K562 (cell line): ENCODE data around the gene RAB3C.

ENCODE experiments used
- CHD7 ChIP-seq: fragments of 200-600 bp; sonication (generic); IDR thresholded peaks from one replicate; pipeline ENCODE4 v1.6.1; 2012; ENCODE audit warnings: mild to moderate bottlenecking, low read depth, low read length, inconsistent platforms
- CTCF ChIP-seq, 3 experiments: IDR thresholded peaks in 2 of 3; conservative IDR thresholded peaks in 1 of 3; 2 replicates each; pipeline ENCODE4 v1.5.1; 2011 to 2012; ENCODE audit warnings: low read length in 3 of 3, mild to moderate bottlenecking in 3 of 3, control low read depth in 2 of 3, improper control_type of control experiment in 1 of 3, inconsistent platforms in 1 of 3, low read depth in 1 of 3, mixed read lengths in 1 of 3, moderate library complexity in 1 of 3; ENCODE audit not compliant: insufficient read depth in 2 of 3
- EGR1 ChIP-seq: fragments of 450-650 bp; conservative IDR thresholded peaks from 2 replicates; pipeline ENCODE4 v1.6.1; 2017; ENCODE audit warnings: mild to moderate bottlenecking
- ESRRB ChIP-seq: fragments of 250-450 bp; sonication (Bioruptor Pico); IDR thresholded peaks from 2 replicates; pipeline ENCODE4 v1.5.0; 2020; ENCODE audit warnings: mild to moderate bottlenecking, moderate library complexity, borderline replicate concordance
- L3MBTL2 ChIP-seq: fragments of 450-650 bp; IDR thresholded peaks from 2 replicates; pipeline ENCODE4 v1.6.1; 2016; ENCODE audit warnings: mild to moderate bottlenecking, moderate library complexity
- MTA3 ChIP-seq: fragments of 450-650 bp; formaldehyde crosslinking; IDR thresholded peaks from 2 replicates; pipeline ENCODE4 v1.6.1; 2017; ENCODE audit warnings: mild to moderate bottlenecking, borderline replicate concordance
- NFE2L1 ChIP-seq: fragments of 450-650 bp; IDR thresholded peaks from 2 replicates; pipeline ENCODE4 v1.6.1; 2016; ENCODE audit warnings: missing genetic modification characterization, low read depth, mild to moderate bottlenecking, missing compliant biosample characterization, moderate library complexity, borderline replicate concordance
- POLR2A ChIP-seq: fragments of 450-650 bp; conservative IDR thresholded peaks from 2 replicates; pipeline ENCODE4 v1.6.1; 2016
- RAD21 ChIP-seq, 2 experiments: fragments of 250-450 bp in 1 of 2; fragments of 450-650 bp in 1 of 2; sonication (Bioruptor Pico) in 1 of 2; formaldehyde crosslinking in 1 of 2; IDR thresholded peaks in 1 of 2; conservative IDR thresholded peaks in 1 of 2; 2 replicates each; pipeline versions ENCODE4 v1.4.0 to v1.8.0; 2020 to 2022; ENCODE audit warnings: mild to moderate bottlenecking in 2 of 2, moderate library complexity in 1 of 2
- TCF7L2 ChIP-seq: fragments of 150-350 bp; IDR thresholded peaks from 2 replicates; pipeline ENCODE4 v1.6.1; 2016; ENCODE audit warnings: low read depth, mild to moderate bottlenecking, low read length, moderate library complexity
- THAP12 ChIP-seq: fragments of 250-450 bp; sonication (Bioruptor Pico); IDR thresholded peaks from 2 replicates; pipeline ENCODE4 v1.9.0; 2021; ENCODE audit warnings: mild to moderate bottlenecking, inconsistent platforms
- USF1 ChIP-seq: sonication (generic); formaldehyde crosslinking; IDR thresholded peaks from 2 replicates; pipeline ENCODE4 v1.9.0; 2022; ENCODE audit warnings: mild to moderate bottlenecking, missing genetic modification reagents
- ZFP91 ChIP-seq: sonication (generic); formaldehyde crosslinking; IDR thresholded peaks from 2 replicates; pipeline ENCODE4 v1.8.0; 2022; ENCODE audit warnings: mild to moderate bottlenecking, missing genetic modification reagents

- TF ChIP-seq ESRRB (CRISPR knock-in tag) (no peak), CTCF (IDR thresholded peaks at IDR 0.05 in 2 of 3, conservative IDR thresholded peaks at IDR 0.05 in 1 of 3; ENCODE audit: insufficient read depth in 2 of 3, low read depth in 1 of 3, low read length in 3 of 3) (no peak), POLR2A (no peak), EGR1 (no peak), USF1 (CRISPR knock-in tag) (no peak), RAD21 (CRISPR knock-in tag; conservative IDR thresholded peaks at IDR 0.05 in 1 of 2, IDR thresholded peaks at IDR 0.05 in 1 of 2) (no peak), THAP12 (no peak), MTA3 (no peak), TCF7L2 (no peak), CHD7 (no peak), NFE2L1 (no peak), L3MBTL2 (no peak), ZFP91 (CRISPR knock-in tag) (no peak)
These were observed 212.5 kb downstream of the RAB3C start for GRCh38 chr5:58795327-58795726.
